Hematopoietic multipotent progenitor cell treated with erythropoietin and hydrocortisone succinate and interleukin-3 and kit ligand, for 4 days (in vitro differentiated cells): Measurements from ENCODE around the gene SLC23A3.

Source experiments
- DNase-seq: peaks from one replicate; pipeline ENCODE4 v3.0.0-alpha.2; 2015

Gene SLC23A3

GRCh38 chr2:219140722-219141121, 29.1 kb downstream of the SLC23A3 start:
- no peak for DNase-seq

GRCh38 chr2:219133976-219134375, 35.9 kb downstream of the SLC23A3 start:
- peak; percentile 59 for DNase-seq

- DNase-seq: no peak
Observed at GRCh38 chr2:219131744-219132143, 38.1 kb downstream of the SLC23A3 start.

GRCh38 chr2:219131327-219131726, 38.5 kb downstream of the SLC23A3 start:
- no peak for DNase-seq

GRCh38 chr2:219129589-219129988, 40.2 kb downstream of the SLC23A3 start:
- DNase-seq: no peak

GRCh38 chr2:219128396-219128795, 41.4 kb downstream of the SLC23A3 start:
- DNase-seq: peak; percentile 81

GRCh38 chr2:219127037-219127635, 42.7 kb downstream of the SLC23A3 start:
- DNase-seq: no peak

GRCh38 chr2:219126555-219126954, 43.3 kb downstream of the SLC23A3 start:
- no peak for DNase-seq

- DNase-seq: no peak
Observed at GRCh38 chr2:219125886-219126270, 44.0 kb downstream of the SLC23A3 start.

- DNase-seq: peak; percentile 68
Observed at GRCh38 chr2:219125225-219125885, 44.5 kb downstream of the SLC23A3 start.

GRCh38 chr2:219124381-219125110, 45.3 kb downstream of the SLC23A3 start:
- DNase-seq: peak; percentile 91

GRCh38 chr2:219123356-219124135, 46.3 kb downstream of the SLC23A3 start:
- no peak for DNase-seq

- DNase-seq: peak; percentile 42
Observed at GRCh38 chr2:219122202-219122980, 47.4 kb downstream of the SLC23A3 start.

- DNase-seq: no peak
Observed at GRCh38 chr2:219120082-219120481, 49.7 kb downstream of the SLC23A3 start.

- DNase-seq: peak; percentile 77
Observed at GRCh38 chr2:219119422-219120043, 50.3 kb downstream of the SLC23A3 start.

- no peak for DNase-seq
Observed at GRCh38 chr2:219118504-219118903, 51.3 kb downstream of the SLC23A3 start.

GRCh38 chr2:219116776-219117646, 52.8 kb downstream of the SLC23A3 start:
- no peak for DNase-seq

GRCh38 chr2:219112651-219113338, 57.0 kb downstream of the SLC23A3 start:
- no peak for DNase-seq

GRCh38 chr2:219112062-219112406, 57.8 kb downstream of the SLC23A3 start:
- DNase-seq: no peak
